ENCODE results near the gene CALML3.

The CALML3 gene

GRCh38 chr10:5547681-5547930 is 22.8 kb downstream of the CALML3 start:
- no peaks in the 10 kb centered on the region for H3K36me3 ChIP-seq (ENCODE audit: insufficient read depth, low read length)
- H3K4me3 ChIP-seq (ENCODE audit: low read length) = no peak overlapping the region
- no peak overlapping the region for H3K27ac ChIP-seq (ENCODE audit: low read depth, low read length)
- WGBS = 96% methylated on average over 4 of the region's 4 CpGs
- no peaks in the 10 kb centered on the region for H3K27me3 ChIP-seq (ENCODE audit: insufficient read depth, low read length)
- peaks cover 17% of the 10 kb centered on the region for H3K9me3 ChIP-seq (ENCODE audit: insufficient read depth, low read depth, low read length)
- no peak overlapping the region for H3K9ac ChIP-seq (ENCODE audit: low read depth, low read length)
- H3K4me1 ChIP-seq (ENCODE audit: insufficient read depth, low read length) = no peaks in the 10 kb centered on the region

- H3K4me3 ChIP-seq (ENCODE audit: low read length) = no peak overlapping the region
- H3K27me3 ChIP-seq (ENCODE audit: insufficient read depth, low read length) = no peaks in the 10 kb centered on the region
- no peak overlapping the region for H3K9ac ChIP-seq (ENCODE audit: low read depth, low read length)
- H3K36me3 ChIP-seq (ENCODE audit: insufficient read depth, low read length) = no peaks in the 10 kb centered on the region
- H3K4me1 ChIP-seq (ENCODE audit: insufficient read depth, low read length) = no peaks in the 10 kb centered on the region
- no peak overlapping the region for H3K27ac ChIP-seq (ENCODE audit: low read depth, low read length)
- H3K9me3 ChIP-seq (ENCODE audit: insufficient read depth, low read depth, low read length) = peaks cover 12% of the 10 kb centered on the region
- whole genome bisulfite sequencing = 88% methylated on average over 16 of the region's 16 CpGs
Measured at GRCh38 chr10:5547931-5548660, 23.3 kb downstream of the CALML3 start.

DNA sequence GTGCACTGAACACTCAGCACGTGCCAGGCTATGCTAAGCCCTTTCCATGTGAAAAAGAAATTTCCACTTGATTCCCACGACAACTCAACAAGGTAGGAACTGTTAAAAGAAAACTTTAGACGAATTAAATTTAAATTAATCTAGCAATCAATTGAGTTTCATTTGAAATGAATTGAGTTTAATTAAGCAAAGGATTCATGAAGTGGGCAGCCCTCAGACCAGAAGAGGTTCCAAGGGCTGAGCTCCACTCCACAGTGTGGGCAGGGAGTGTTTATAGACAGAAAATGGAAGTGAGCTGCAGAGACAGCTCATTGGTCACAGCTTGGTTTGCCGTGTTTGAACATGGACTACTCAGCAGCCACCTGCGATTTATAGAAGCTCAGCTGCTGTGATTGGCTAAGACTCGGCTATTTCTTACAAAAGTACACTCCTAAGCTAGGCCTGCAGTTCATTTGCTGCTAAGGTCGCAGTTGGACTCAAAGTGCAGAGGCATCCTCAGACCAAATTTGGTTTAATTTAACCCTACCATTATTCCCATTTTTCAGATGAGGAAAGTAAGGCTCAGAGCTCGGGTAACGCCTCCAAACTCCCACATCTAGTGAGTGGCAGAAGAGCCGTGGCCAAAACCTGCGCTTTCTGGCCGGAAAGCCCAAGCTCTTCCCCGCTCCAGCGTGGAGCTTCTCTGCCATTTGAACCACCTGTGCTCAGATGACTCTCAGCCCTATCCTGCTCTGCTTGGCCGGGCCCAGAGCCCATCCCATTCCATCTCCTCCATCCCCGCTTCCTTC is 24.9 kb downstream of the CALML3 start:
- Histone ChIP-seq H3K9me3 (ENCODE audit: insufficient read depth, low read depth, low read length) (no peaks in the 10 kb centered on the region), H3K27ac (ENCODE audit: low read depth, low read length) (no peak overlapping the region), H3K36me3 (ENCODE audit: insufficient read depth, low read length) (no peaks in the 10 kb centered on the region), H3K4me3 (ENCODE audit: low read length) (no peak overlapping the region), H3K4me1 (ENCODE audit: insufficient read depth, low read length) (no peaks in the 10 kb centered on the region), H3K27me3 (ENCODE audit: insufficient read depth, low read length) (no peaks in the 10 kb centered on the region), H3K9ac (ENCODE audit: low read depth, low read length) (no peak overlapping the region)
- 94% methylated on average over 16 of the region's 16 CpGs for WGBS

DNA sequence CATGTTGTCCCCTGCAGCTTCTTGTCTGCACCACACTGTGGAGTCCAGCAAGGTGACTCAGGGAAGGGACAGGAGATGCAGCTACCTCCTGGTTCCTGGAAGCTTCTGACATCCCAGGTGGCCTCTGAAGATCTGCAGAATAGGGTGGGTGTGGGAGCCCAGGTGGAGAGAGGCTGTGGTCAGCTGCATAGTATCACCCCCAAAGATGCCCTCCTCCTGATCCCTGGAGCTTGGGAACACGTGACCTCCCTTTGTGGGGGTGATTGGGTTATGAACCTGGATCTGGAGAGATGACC is 25.4 kb downstream of the CALML3 start:
- 92% methylated on average over 1 of the region's 1 CpG for WGBS
- Histone ChIP-seq H3K4me1 (ENCODE audit: insufficient read depth, low read length) (no peaks in the 10 kb centered on the region), H3K27me3 (ENCODE audit: insufficient read depth, low read length) (no peaks in the 10 kb centered on the region), H3K36me3 (ENCODE audit: insufficient read depth, low read length) (no peaks in the 10 kb centered on the region), H3K9ac (ENCODE audit: low read depth, low read length) (no peak overlapping the region), H3K9me3 (ENCODE audit: insufficient read depth, low read depth, low read length) (no peaks in the 10 kb centered on the region), H3K4me3 (ENCODE audit: low read length) (no peak overlapping the region), H3K27ac (ENCODE audit: low read depth, low read length) (no peak overlapping the region)

DNA sequence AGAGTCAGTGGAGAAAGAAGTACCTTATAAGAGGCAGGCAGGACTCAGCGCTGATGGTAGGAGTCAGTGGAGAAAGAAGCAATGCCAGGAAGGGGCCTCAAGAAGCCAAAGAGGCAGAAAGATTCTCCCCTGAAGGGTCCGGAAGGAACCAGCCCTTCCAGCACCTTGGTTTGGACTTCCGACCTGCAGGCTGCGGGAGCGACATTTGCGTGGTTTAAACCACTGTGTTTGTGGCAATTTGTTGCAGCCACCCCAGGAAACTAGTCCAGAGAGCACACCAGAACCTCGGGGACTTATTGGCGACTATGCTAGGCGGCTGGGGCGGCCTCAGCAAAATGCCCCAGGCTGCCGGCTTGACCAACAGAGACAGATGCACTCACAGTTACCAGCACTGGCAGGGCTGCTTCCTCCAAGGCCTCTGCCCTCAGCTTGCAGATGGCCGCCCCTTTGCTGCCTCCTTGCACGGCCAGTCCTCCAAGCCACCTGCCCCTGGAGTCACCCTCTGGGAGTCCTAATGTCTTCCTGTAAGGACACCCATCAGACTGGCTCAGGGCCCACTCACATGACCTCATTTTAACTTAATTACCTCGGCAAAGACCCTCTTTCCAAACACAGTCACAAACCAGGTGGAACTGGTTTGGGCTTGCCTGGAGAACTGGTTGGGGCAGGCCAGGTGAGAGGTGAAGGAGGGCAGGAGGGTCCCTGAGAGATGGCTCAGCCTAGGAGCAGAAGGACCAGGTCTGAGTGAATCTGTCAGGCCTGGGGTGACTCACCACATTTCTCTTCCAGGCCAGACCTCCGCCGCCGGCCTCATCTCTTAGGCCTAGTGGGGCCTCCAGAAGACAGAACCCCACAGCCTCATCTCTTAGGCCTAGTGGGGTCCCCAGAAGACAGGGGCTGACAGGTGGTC is 26.1 kb downstream of the CALML3 start:
- Histone ChIP-seq H3K36me3 (ENCODE audit: insufficient read depth, low read length) (no peaks in the 10 kb centered on the region), H3K27me3 (ENCODE audit: insufficient read depth, low read length) (no peaks in the 10 kb centered on the region), H3K9me3 (ENCODE audit: insufficient read depth, low read depth, low read length) (no peaks in the 10 kb centered on the region), H3K4me3 (ENCODE audit: low read length) (no peak overlapping the region), H3K4me1 (ENCODE audit: insufficient read depth, low read length) (no peaks in the 10 kb centered on the region), H3K9ac (ENCODE audit: low read depth, low read length) (no peak overlapping the region), H3K27ac (ENCODE audit: low read depth, low read length) (no peak overlapping the region)
- WGBS = 92% methylated on average over 17 of the region's 17 CpGs

- Histone ChIP-seq H3K27ac (ENCODE audit: low read depth, low read length) (no peak overlapping the region), H3K4me3 (ENCODE audit: low read length) (no peak overlapping the region), H3K9ac (ENCODE audit: low read depth, low read length) (no peak overlapping the region), H3K36me3 (ENCODE audit: insufficient read depth, low read length) (no peaks in the 10 kb centered on the region), H3K27me3 (ENCODE audit: insufficient read depth, low read length) (no peaks in the 10 kb centered on the region), H3K9me3 (ENCODE audit: insufficient read depth, low read depth, low read length) (no peaks in the 10 kb centered on the region), H3K4me1 (ENCODE audit: insufficient read depth, low read length) (no peaks in the 10 kb centered on the region)
- 92% methylated on average over 15 of the region's 15 CpGs for WGBS
Measured at GRCh38 chr10:5551531-5552375, 27.0 kb downstream of the CALML3 start.

DNA sequence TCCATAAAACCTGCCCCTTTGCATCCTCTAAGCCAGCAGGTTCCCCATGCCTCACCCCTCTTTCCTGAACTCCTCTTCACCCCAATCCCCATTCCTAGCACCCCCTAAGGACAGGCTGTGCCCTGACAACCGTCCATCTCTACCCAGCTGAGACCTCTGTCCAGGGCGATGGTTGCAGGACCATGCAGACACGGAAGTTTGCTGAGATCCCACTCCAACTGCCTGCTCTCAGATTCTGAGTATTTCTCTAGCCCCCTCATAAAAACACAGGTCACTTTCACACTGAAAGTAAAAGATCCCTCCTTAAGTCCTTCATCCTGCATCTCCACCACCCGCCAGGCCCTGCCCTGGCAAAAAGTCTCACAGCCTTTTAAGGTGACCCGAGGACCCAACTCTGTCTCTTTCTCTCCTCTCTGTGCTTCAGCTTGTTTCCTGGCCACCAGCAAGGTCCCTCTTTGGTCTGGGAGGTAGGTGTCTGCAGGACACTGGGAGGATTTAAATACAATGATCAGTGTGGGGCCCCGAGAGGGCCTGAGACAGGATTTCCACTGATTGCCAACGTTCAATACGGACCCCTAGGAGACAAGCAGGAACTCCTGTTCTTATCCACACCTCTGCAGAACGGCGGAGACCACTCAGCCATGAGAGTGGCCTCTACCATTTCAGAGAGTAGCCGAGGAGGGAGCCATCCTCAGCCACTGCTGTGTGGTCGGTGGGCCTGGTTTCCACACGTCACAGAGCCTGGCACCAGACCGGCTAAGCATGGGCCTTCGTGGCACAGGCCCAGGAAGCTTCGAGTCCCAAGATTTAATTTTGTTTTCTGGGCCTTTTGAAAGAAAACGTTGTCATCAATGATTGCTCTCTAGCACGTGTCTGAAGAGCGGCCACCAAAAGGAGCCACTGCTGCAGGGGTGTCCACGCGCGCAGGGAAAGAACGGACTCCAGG is 27.9 kb downstream of the CALML3 start:
- Histone ChIP-seq H3K27ac (ENCODE audit: low read depth, low read length) (no peak overlapping the region), H3K36me3 (ENCODE audit: insufficient read depth, low read length) (no peaks in the 10 kb centered on the region), H3K4me1 (ENCODE audit: insufficient read depth, low read length) (no peaks in the 10 kb centered on the region), H3K9ac (ENCODE audit: low read depth, low read length) (no peak overlapping the region), H3K9me3 (ENCODE audit: insufficient read depth, low read depth, low read length) (no peaks in the 10 kb centered on the region), H3K4me3 (ENCODE audit: low read length) (no peak overlapping the region), H3K27me3 (ENCODE audit: insufficient read depth, low read length) (no peaks in the 10 kb centered on the region)
- 92% methylated on average over 23 of the region's 23 CpGs for WGBS

- WGBS = 90% methylated on average over 16 of the region's 17 CpGs
- H3K27ac ChIP-seq (ENCODE audit: low read depth, low read length) = no peak overlapping the region
Measured at GRCh38 chr10:5553400-5554170, 28.8 kb downstream of the CALML3 start.

DNA sequence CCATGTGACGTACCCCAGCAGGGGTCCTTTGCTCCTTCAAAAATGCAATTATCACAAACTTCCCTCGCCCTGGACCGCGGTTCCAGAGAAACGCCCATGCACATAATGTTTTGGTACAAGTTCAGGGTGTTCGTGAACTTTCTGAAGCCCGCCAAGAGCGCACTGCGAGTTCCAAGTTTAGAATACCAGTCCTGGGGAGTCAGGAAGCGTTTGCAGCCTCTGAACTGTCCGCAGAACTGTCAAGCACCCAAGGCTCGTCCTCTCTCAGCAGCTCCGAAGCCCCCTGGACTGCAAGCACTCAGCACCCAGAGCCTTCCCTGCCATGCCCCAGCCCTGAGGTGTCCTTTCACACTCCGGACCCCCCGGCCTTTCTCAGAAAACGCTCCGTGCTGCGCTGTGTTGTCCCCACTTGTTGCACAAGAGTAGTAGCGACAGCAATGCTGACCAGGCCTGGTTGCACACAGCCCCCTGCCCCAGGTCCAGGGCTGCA is 30.3 kb downstream of the CALML3 start:
- no peak overlapping the region for H3K27ac ChIP-seq (ENCODE audit: low read depth, low read length)
- peaks cover 5% of the 10 kb centered on the region; the same call in 1 of the 2 replicates for H3K4me1 ChIP-seq (ENCODE audit: insufficient read depth, low read length)
- H3K9me3 ChIP-seq (ENCODE audit: insufficient read depth, low read depth, low read length) = no peaks in the 10 kb centered on the region
- no peaks in the 10 kb centered on the region for H3K27me3 ChIP-seq (ENCODE audit: insufficient read depth, low read length)
- 94% methylated on average over 19 of the region's 19 CpGs for WGBS
- no peaks in the 10 kb centered on the region for H3K36me3 ChIP-seq (ENCODE audit: insufficient read depth, low read length)
- H3K4me3 ChIP-seq (ENCODE audit: low read length) = no peak overlapping the region
- H3K9ac ChIP-seq (ENCODE audit: low read depth, low read length) = no peak overlapping the region

More at GRCh38 chr10:5553400-5554170, 28.8 kb downstream of the CALML3 start:
- Histone ChIP-seq H3K9ac (ENCODE audit: low read depth, low read length) (no peak overlapping the region), H3K27me3 (ENCODE audit: insufficient read depth, low read length) (no peaks in the 10 kb centered on the region), H3K36me3 (ENCODE audit: insufficient read depth, low read length) (no peaks in the 10 kb centered on the region), H3K4me1 (ENCODE audit: insufficient read depth, low read length) (no peaks in the 10 kb centered on the region), H3K9me3 (ENCODE audit: insufficient read depth, low read depth, low read length) (no peaks in the 10 kb centered on the region), H3K4me3 (ENCODE audit: low read length) (no peak overlapping the region)

Data from HUES64 (cell line).